Measurements from ENCODE around the gene UTP3.
"Not testable (repeated sequence)": the region's sequence is repeated elsewhere in the genome, so short reads cannot be mapped to it uniquely, and the experiment has no call there.

Gene UTP3

DNA sequence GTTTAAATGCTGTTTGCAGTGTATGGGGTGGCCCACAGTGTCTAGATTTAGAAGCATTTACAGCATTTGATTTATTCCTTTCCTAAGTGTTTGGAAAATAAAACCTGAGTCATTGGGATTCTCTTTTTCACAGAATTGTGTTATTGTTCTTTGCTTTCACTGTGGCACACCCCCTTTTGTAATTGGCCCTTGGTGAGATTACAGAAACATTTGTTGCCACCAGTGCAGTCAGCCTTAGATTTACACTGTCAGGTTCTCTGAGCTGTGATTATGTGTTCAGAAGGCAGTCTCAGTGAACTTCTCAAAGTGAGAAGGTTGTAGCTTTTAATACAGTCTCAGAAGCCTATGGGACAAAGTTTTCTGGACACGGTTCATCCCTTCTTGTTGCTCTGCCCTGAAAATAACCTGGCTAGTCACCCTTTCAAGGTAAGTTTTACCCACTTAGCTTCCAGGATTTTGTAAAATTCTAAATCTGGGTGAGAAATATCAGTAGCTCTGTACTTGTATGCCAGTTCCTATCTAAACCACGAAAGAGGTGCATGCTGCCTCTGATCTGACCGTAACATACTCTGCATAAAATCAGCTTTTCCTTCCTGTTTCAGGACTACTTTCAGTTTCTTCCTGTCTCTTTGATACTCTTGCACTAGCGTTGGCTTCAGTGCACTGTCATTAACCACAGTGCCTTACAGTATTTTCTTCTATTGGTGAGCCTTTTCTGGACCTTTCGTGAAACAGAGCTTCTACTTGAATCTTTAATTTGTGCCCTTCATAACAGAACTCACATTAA is 46.0 kb downstream of the UTP3 start:
- peak overlapping the region; percentile 60 for H3K27ac ChIP-seq (ENCODE audit: insufficient read depth, low read length, poor library complexity, severe bottlenecking)

GRCh38 chr4:70734971-70735370 is 46.6 kb downstream of the UTP3 start:
- Histone ChIP-seq H3K9me3 (ENCODE audit: control insufficient read depth, low read length) (no peaks in the 10 kb centered on the region), H3K4me3 (ENCODE audit: insufficient read depth, low read depth, low read length, poor library complexity, severe bottlenecking) (peak overlapping the region; percentile 35), H3K27me3 (replicated peaks; ENCODE audit: control insufficient read depth, insufficient read depth, low read length, poor library complexity, severe bottlenecking) (no peaks in the 10 kb centered on the region), H3K36me3 (ENCODE audit: control insufficient read depth, insufficient read depth, low read length) (no peaks in the 10 kb centered on the region), H3K4me1 (ENCODE audit: control insufficient read depth, insufficient read depth, low read length, poor library complexity, severe bottlenecking) (peaks cover 25% of the 10 kb centered on the region), H3K27ac (ENCODE audit: insufficient read depth, low read length, poor library complexity, severe bottlenecking) (peak overlapping the region; percentile 60)
- no peak for DNase-seq

More for the DNA sequence above, 46.0 kb downstream of the UTP3 start:
- Histone ChIP-seq H3K36me3 (ENCODE audit: control insufficient read depth, insufficient read depth, low read length) (no peaks in the 10 kb centered on the region), H3K4me3 (ENCODE audit: insufficient read depth, low read depth, low read length, poor library complexity, severe bottlenecking) (peak overlapping the region; percentile 35), H3K4me1 (ENCODE audit: control insufficient read depth, insufficient read depth, low read length, poor library complexity, severe bottlenecking) (peaks cover 25% of the 10 kb centered on the region), H3K9me3 (ENCODE audit: control insufficient read depth, low read length) (no peaks in the 10 kb centered on the region), H3K27me3 (replicated peaks; ENCODE audit: control insufficient read depth, insufficient read depth, low read length, poor library complexity, severe bottlenecking) (no peaks in the 10 kb centered on the region)
- DNase-seq = peak in 1 of 3 donors; percentile 15

DNA sequence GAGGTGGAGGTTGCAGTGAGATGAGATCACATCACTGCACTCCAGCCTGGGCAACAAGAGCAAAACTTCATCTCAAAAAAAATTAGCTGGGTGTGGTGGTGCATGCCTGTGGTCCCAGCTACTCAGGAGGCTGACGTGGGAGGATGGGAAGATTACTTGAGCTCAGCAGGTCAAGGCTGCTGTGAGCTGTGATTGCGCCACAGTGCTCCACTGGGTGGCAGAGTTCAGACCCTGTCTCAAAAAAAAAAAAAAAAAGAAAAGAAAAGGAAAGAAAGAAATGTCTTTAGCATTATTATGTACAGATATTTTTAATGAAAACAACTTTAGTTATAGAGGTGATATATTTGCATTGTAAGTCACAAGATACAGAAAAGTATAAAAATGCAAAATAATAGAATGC is 47.6 kb downstream of the UTP3 start:
- peaks cover 25% of the 10 kb centered on the region for H3K4me1 ChIP-seq (ENCODE audit: control insufficient read depth, insufficient read depth, low read length, poor library complexity, severe bottlenecking)
- not testable (repeated sequence) for H3K4me3 ChIP-seq (ENCODE audit: insufficient read depth, low read depth, low read length, poor library complexity, severe bottlenecking); H3K9me3 ChIP-seq (ENCODE audit: control insufficient read depth, low read length); H3K27me3 ChIP-seq (replicated peaks; ENCODE audit: control insufficient read depth, insufficient read depth, low read length, poor library complexity, severe bottlenecking); H3K36me3 ChIP-seq (ENCODE audit: control insufficient read depth, insufficient read depth, low read length)
- peak in 1 of 3 donors; percentile 6 for DNase-seq
- H3K27ac ChIP-seq (ENCODE audit: insufficient read depth, low read length, poor library complexity, severe bottlenecking) = peak overlapping the region; percentile 11

DNA sequence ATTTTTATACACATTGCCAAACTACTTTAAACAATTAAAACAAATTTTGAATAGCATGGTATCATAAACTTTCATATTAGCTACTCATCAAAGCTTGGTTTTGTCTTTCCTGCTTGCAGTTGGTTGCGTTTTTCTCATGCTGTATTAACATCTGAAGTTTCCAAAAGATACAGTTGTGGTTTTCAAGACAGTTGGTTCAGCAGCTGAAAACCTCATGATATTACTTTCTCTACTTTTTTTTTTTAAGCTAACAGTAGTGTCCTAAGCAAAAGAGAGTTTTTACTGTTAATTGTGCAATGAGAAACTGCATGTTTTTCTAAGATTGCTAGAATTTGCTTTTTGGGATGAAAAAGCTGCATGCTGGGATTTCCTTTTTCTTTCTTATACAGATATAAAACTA is 48.7 kb downstream of the UTP3 start:
- H3K4me1 ChIP-seq (ENCODE audit: control insufficient read depth, insufficient read depth, low read length, poor library complexity, severe bottlenecking) = peaks cover 25% of the 10 kb centered on the region

GRCh38 chr4:70737409-70737808 is 49.1 kb downstream of the UTP3 start:
- H3K27me3 ChIP-seq (replicated peaks; ENCODE audit: control insufficient read depth, insufficient read depth, low read length, poor library complexity, severe bottlenecking) = no peaks in the 10 kb centered on the region
- H3K9me3 ChIP-seq (ENCODE audit: control insufficient read depth, low read length) = no peaks in the 10 kb centered on the region
- H3K4me1 ChIP-seq (ENCODE audit: control insufficient read depth, insufficient read depth, low read length, poor library complexity, severe bottlenecking) = peaks cover 25% of the 10 kb centered on the region
- no peak for DNase-seq
- H3K36me3 ChIP-seq (ENCODE audit: control insufficient read depth, insufficient read depth, low read length) = no peaks in the 10 kb centered on the region
- peak overlapping the region; percentile 11 for H3K4me3 ChIP-seq (ENCODE audit: insufficient read depth, low read depth, low read length, poor library complexity, severe bottlenecking)
- H3K27ac ChIP-seq (ENCODE audit: insufficient read depth, low read length, poor library complexity, severe bottlenecking) = no peak overlapping the region

More for the DNA sequence above, 48.7 kb downstream of the UTP3 start:
- no peaks in the 10 kb centered on the region for H3K9me3 ChIP-seq (ENCODE audit: control insufficient read depth, low read length)
- peak overlapping the region; percentile 11 for H3K4me3 ChIP-seq (ENCODE audit: insufficient read depth, low read depth, low read length, poor library complexity, severe bottlenecking)
- no peaks in the 10 kb centered on the region for H3K27me3 ChIP-seq (replicated peaks; ENCODE audit: control insufficient read depth, insufficient read depth, low read length, poor library complexity, severe bottlenecking)
- no peak overlapping the region for H3K27ac ChIP-seq (ENCODE audit: insufficient read depth, low read length, poor library complexity, severe bottlenecking)
- no peaks in the 10 kb centered on the region for H3K36me3 ChIP-seq (ENCODE audit: control insufficient read depth, insufficient read depth, low read length)
- DNase-seq = no peak

DNA sequence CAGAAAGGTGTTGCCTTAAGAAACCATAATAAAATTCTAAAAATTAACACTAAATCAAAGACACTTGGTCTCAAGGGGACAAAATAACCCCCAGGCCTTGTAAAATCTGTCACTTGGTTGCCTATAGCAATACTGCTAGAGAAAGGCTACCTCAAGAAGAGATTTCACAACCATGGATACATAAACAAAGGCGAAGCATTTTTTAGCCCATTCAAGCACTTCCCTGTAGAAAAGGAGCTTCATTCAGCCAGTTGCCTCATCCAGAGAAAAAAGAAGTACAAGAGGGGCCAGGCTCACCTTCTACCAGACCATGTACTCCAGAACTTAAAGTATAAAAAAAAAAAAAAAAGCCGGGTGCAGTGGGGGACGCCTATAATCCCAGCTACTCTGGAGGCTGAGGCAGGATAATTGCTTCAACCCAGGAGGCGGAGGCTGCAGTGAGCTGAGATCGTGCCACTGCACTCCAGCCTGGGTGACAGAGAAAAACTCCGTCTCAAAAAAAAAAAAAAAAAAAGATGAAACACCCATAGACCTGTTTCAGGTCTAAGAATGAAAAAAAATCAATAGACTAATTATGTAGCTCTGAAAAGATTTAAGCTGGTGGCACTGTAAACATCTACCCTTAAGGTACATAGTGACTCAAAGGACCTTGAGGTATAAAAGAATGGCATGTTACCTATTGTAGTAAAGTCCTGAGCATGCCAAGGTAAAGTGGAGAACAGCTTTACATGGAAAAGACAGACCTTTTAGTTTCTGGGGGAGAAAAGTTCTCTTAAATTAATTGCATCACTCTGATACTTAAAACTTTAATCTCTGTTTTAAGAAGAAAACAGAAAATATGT is 51.4 kb downstream of the UTP3 start:
- no peak overlapping the region for H3K27ac ChIP-seq (ENCODE audit: insufficient read depth, low read length, poor library complexity, severe bottlenecking)
- peaks cover 18% of the 10 kb centered on the region for H3K4me1 ChIP-seq (ENCODE audit: control insufficient read depth, insufficient read depth, low read length, poor library complexity, severe bottlenecking)
- no peaks in the 10 kb centered on the region for H3K27me3 ChIP-seq (replicated peaks; ENCODE audit: control insufficient read depth, insufficient read depth, low read length, poor library complexity, severe bottlenecking)
- no peaks in the 10 kb centered on the region for H3K36me3 ChIP-seq (ENCODE audit: control insufficient read depth, insufficient read depth, low read length)
- DNase-seq = no peak
- no peak overlapping the region for H3K4me3 ChIP-seq (ENCODE audit: insufficient read depth, low read depth, low read length, poor library complexity, severe bottlenecking)
- H3K9me3 ChIP-seq (ENCODE audit: control insufficient read depth, low read length) = no peaks in the 10 kb centered on the region

All from effector memory CD4-positive, alpha-beta T cell (primary cell).